ENCODE measurements around the gene SRGAP3.

GRCh38 chr3:9079676-9080075, 169.8 kb downstream of the SRGAP3 start:
- TF ChIP-seq CTCF (IDR thresholded peaks at IDR 0.05): no peak
- no peak for TF ChIP-seq POLR2A (IDR thresholded peaks at IDR 0.05)
